Ecto neural progenitor cell (in vitro differentiated cells): ENCODE measurements around the gene PAQR6.

Experiments
- DNase-seq: peaks from one replicate; pipeline ENCODE4 v3.0.0-alpha.2; 2018; ENCODE audit warnings: low spot score

Gene PAQR6

GRCh38 chr1:156263288-156263655 is 15.4 kb upstream of the PAQR6 start:
- DNase-seq = no peak

GRCh38 chr1:156262461-156263287 is 14.8 kb upstream of the PAQR6 start:
- DNase-seq = no peak

- DNase-seq = no peak
Measured at GRCh38 chr1:156260896-156261295, 13.0 kb upstream of the PAQR6 start.

- DNase-seq = no peak
Measured at GRCh38 chr1:156259805-156260204, 11.9 kb upstream of the PAQR6 start.

- DNase-seq = no peak
Measured at GRCh38 chr1:156258859-156259258, 11.0 kb upstream of the PAQR6 start.

GRCh38 chr1:156257711-156258110 is 9.9 kb upstream of the PAQR6 start:
- DNase-seq = no peak

GRCh38 chr1:156253634-156254033 is 5.8 kb upstream of the PAQR6 start:
- DNase-seq = no peak

GRCh38 chr1:156251527-156251926 is 3.7 kb upstream of the PAQR6 start:
- DNase-seq = no peak

- no peak for DNase-seq
Measured at GRCh38 chr1:156249593-156249992, 1.7 kb upstream of the PAQR6 start.

- no peak for DNase-seq
Measured at GRCh38 chr1:156248323-156248683, 447 bp upstream of the PAQR6 start.

- DNase-seq = no peak
Measured at GRCh38 chr1:156246781-156247459, 936 bp downstream of the PAQR6 start.

- DNase-seq = no peak
Measured at GRCh38 chr1:156246241-156246780, 1.5 kb downstream of the PAQR6 start.

- no peak for DNase-seq
Measured at GRCh38 chr1:156245451-156246232, 2.2 kb downstream of the PAQR6 start.

GRCh38 chr1:156244712-156245111 is 3.1 kb downstream of the PAQR6 start:
- DNase-seq = no peak

GRCh38 chr1:156244126-156244525 is 3.7 kb downstream of the PAQR6 start:
- DNase-seq = no peak

- no peak for DNase-seq
Measured at GRCh38 chr1:156242738-156243137, 5.1 kb downstream of the PAQR6 start.

GRCh38 chr1:156241926-156242325 is 5.9 kb downstream of the PAQR6 start, which contains the start of gene BGLAP:
Gene BGLAP (plus strand): TSS chr1:156242184. CDS start chr1:156242232, 48 bp downstream.
- no peak for DNase-seq

GRCh38 chr1:156241311-156241811 is 6.5 kb downstream of the PAQR6 start:
- no peak for DNase-seq

- DNase-seq = no peak
Measured at GRCh38 chr1:156238248-156238647, 9.6 kb downstream of the PAQR6 start.

GRCh38 chr1:156236164-156236563 is 11.7 kb downstream of the PAQR6 start:
- DNase-seq = no peak

GRCh38 chr1:156233426-156234127 is 14.3 kb downstream of the PAQR6 start:
- no peak for DNase-seq
